HEK293 (cell line): ENCODE results near the gene CDCA5.

Experiments
- CTCF ChIA-PET: fragments of 350-600 bp; formaldehyde crosslinking; extraction: SDS; loops from one replicate; lab custom pipeline; 2021; ENCODE audit warnings: antibody characterized with exemption; lab: Yijun Ruan, JAX
- POLR2A ChIA-PET: fragments of 300-600 bp; formaldehyde crosslinking; extraction: SDS; loops from one replicate; lab custom pipeline; 2020; ENCODE audit warnings: antibody characterized with exemption, inconsistent platforms; lab: Yijun Ruan, JAX
- H3K27ac ChIP-seq: fragments of 200-500 bp; sonication (Bioruptor generic); 2 replicates; pipeline ENCODE4 v1.5.1; 2014; ENCODE audit warnings: low read depth, low read length, control low read depth, inconsistent platforms; ENCODE audit errors: extremely low read depth
- H3K36me3 ChIP-seq, 2 experiments: fragments of 200-500 bp in 1 of 2; sonication (Bioruptor generic) in 1 of 2; 1 replicate in 1 of 2; 2 replicates in 1 of 2; pipeline ENCODE4 v1.5.1; 2014 to 2017; ENCODE audit warnings: inconsistent platforms in 2 of 2, low read length in 2 of 2; ENCODE audit not compliant: control insufficient read depth in 2 of 2, insufficient read depth in 1 of 2
- H3K4me1 ChIP-seq: fragments of 200-500 bp; sonication (Bioruptor generic); 2 replicates; pipeline ENCODE4 v1.5.1; 2014; ENCODE audit warnings: mild to moderate bottlenecking, low read length, inconsistent platforms; ENCODE audit not compliant: control insufficient read depth, insufficient read depth
- H3K4me3 ChIP-seq: 2 replicates; pipeline ENCODE4 v1.5.1; 2011; ENCODE audit warnings: low read depth, mild to moderate bottlenecking, control low read depth, low read length, moderate library complexity
- H3K9me3 ChIP-seq: fragments of 200-500 bp; sonication (Bioruptor generic); 2 replicates; pipeline ENCODE4 v1.5.1; 2014; ENCODE audit warnings: low read depth, low read length, inconsistent platforms; ENCODE audit not compliant: control insufficient read depth, insufficient read depth
- EGR2 ChIP-seq: fragments of 450-650 bp; formaldehyde crosslinking; IDR thresholded peaks from 2 replicates; pipeline ENCODE4 v1.5.1; 2016; ENCODE audit warnings: low read depth, missing biosample characterization, missing genetic modification characterization
- IKZF3 ChIP-seq: fragments of 450-650 bp; IDR thresholded peaks from 2 replicates; pipeline ENCODE4 v1.5.0; 2018; ENCODE audit warnings: missing biosample characterization, mild to moderate bottlenecking, missing genetic modification characterization, moderate library complexity
- KLF1 ChIP-seq: fragments of 450-650 bp; formaldehyde crosslinking; IDR thresholded peaks from 2 replicates; pipeline ENCODE4 v1.5.1; 2016; ENCODE audit warnings: missing biosample characterization, missing genetic modification characterization
- ZNF112 ChIP-seq: fragments of 450-650 bp; formaldehyde crosslinking; IDR thresholded peaks from 2 replicates; pipeline ENCODE4 v1.5.0; 2017; ENCODE audit warnings: missing biosample characterization, missing genetic modification characterization
- ZNF23 ChIP-seq: fragments of 450-650 bp; formaldehyde crosslinking; IDR thresholded peaks from 2 replicates; pipeline ENCODE4 v1.5.1; 2016; ENCODE audit warnings: missing biosample characterization, missing genetic modification characterization, borderline replicate concordance
- ZNF292 ChIP-seq: fragments of 450-650 bp; formaldehyde crosslinking; IDR thresholded peaks from 2 replicates; pipeline ENCODE4 v1.5.1; 2016; ENCODE audit warnings: low read depth, missing biosample characterization, missing genetic modification characterization, borderline replicate concordance
- ZNF366 ChIP-seq: fragments of 450-650 bp; formaldehyde crosslinking; conservative IDR thresholded peaks from 2 replicates; pipeline ENCODE4 v1.5.1; 2016; ENCODE audit warnings: missing biosample characterization, missing genetic modification characterization
- ZNF394 ChIP-seq: fragments of 450-650 bp; formaldehyde crosslinking; IDR thresholded peaks from 2 replicates; pipeline ENCODE4 v1.5.1; 2016; ENCODE audit warnings: missing biosample characterization, missing genetic modification characterization, mild to moderate bottlenecking, moderate library complexity, borderline replicate concordance
- ZNF623 ChIP-seq: fragments of 450-650 bp; formaldehyde crosslinking; IDR thresholded peaks from 2 replicates; pipeline ENCODE4 v1.5.1; 2016; ENCODE audit warnings: missing biosample characterization, missing genetic modification characterization
- ZNF654 ChIP-seq: fragments of 450-650 bp; formaldehyde crosslinking; IDR thresholded peaks from 2 replicates; pipeline ENCODE4 v1.5.1; 2016; ENCODE audit warnings: low read depth, missing biosample characterization, missing genetic modification characterization
- TF ChIP-seq, protein P1 (sequence below): fragments of 450-650 bp; formaldehyde crosslinking; IDR thresholded peaks from 2 replicates; pipeline ENCODE4 v1.5.1; 2016; ENCODE audit warnings: missing biosample characterization, missing genetic modification characterization
- TF ChIP-seq, protein P2 (sequence below): fragments of 450-650 bp; formaldehyde crosslinking; IDR thresholded peaks from 2 replicates; pipeline ENCODE4 v1.5.1; 2017; ENCODE audit warnings: missing biosample characterization, missing genetic modification characterization
- TF ChIP-seq, protein P3 (sequence below): fragments of 450-650 bp; formaldehyde crosslinking; IDR thresholded peaks from 2 replicates; pipeline ENCODE4 v1.5.1; 2017; ENCODE audit warnings: missing biosample characterization, missing genetic modification characterization
- TF ChIP-seq, protein P4 (sequence below): fragments of 450-650 bp; formaldehyde crosslinking; IDR thresholded peaks from 2 replicates; pipeline ENCODE4 v1.5.1; 2016; ENCODE audit warnings: missing biosample characterization, missing genetic modification characterization, borderline replicate concordance

CDCA5 gene

DNA sequence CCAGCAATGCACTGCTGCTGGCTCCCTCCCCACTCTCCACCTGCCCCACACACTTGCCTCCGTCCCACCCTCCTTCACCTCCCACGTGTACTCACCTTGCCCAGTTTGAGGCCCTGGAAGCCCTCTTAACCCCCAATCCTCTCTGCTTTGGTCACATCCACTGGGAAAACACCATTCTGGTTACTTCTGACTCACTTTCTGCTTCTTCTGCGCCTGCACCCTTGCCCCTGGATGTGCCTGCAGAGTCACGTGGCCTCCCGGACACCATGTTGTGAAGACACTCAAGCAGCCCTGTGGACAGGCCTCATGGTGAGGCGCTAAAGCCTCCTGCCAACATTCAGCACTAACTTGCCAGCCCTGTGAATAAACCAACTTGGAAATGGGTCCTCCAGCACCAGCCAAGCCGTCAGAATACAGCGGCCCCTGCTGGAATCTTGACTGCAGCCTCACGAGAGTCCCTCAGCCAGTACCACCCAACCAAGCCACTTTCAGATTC is 22.9 kb downstream of the CDCA5 start:
- Histone ChIP-seq H3K4me3 (no peak overlapping the region), H3K27ac (no peak overlapping the region), H3K36me3 (no peaks in the 10 kb centered on the region), H3K9me3 (no peaks in the 10 kb centered on the region), H3K4me1 (no peaks in the 10 kb centered on the region)
- CTCF ChIA-PET: no interaction called here
- 0 out of 2 replicates have a peak, but pooled peaks have one; percentile 5 for TF ChIP-seq EGR2 (tag by site-specific recombination)
- no peak for TF ChIP-seq ZNF23 (tag by site-specific recombination)
- TF ChIP-seq, protein P1, sequence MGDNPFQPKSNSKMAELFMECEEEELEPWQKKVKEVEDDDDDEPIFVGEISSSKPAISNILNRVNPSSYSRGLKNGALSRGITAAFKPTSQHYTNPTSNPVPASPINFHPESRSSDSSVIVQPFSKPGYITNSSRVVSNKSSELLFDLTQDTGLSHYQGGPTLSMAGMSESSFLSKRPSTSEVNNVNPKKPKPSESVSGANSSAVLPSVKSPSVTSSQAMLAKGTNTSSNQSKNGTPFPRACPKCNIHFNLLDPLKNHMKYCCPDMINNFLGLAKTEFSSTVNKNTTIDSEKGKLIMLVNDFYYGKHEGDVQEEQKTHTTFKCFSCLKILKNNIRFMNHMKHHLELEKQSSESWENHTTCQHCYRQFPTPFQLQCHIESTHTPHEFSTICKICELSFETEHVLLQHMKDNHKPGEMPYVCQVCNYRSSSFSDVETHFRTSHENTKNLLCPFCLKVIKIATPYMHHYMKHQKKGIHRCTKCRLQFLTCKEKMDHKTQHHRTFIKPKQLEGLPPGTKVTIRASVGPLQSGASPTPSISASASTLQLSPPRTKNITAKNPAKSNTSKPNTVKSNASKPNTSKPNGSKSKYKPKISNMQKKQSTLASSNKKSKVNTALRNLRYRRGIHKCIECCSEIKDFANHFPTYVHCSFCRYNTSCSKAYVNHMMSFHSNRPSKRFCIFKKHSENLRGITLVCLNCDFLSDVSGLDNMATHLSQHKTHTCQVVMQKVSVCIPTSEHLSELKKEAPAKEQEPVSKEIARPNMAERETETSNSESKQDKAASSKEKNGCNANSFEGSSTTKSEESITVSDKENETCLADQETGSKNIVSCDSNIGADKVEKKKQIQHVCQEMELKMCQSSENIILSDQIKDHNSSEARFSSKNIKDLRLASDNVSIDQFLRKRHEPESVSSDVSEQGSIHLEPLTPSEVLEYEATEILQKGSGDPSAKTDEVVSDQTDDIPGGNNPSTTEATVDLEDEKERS: no peak
- TF ChIP-seq IKZF3: no peak
- TF ChIP-seq ZNF623 (tag by site-specific recombination): no peak
- TF ChIP-seq ZNF394 (tag by site-specific recombination): no peak
- TF ChIP-seq ZNF654 (tag by site-specific recombination): peak; percentile 19
- TF ChIP-seq KLF1 (tag by site-specific recombination): no peak
- no peak for TF ChIP-seq ZNF112 (tag by site-specific recombination)
- TF ChIP-seq, all 188 proteins: peak for 2
- POLR2A ChIA-PET: no interaction called here

DNA sequence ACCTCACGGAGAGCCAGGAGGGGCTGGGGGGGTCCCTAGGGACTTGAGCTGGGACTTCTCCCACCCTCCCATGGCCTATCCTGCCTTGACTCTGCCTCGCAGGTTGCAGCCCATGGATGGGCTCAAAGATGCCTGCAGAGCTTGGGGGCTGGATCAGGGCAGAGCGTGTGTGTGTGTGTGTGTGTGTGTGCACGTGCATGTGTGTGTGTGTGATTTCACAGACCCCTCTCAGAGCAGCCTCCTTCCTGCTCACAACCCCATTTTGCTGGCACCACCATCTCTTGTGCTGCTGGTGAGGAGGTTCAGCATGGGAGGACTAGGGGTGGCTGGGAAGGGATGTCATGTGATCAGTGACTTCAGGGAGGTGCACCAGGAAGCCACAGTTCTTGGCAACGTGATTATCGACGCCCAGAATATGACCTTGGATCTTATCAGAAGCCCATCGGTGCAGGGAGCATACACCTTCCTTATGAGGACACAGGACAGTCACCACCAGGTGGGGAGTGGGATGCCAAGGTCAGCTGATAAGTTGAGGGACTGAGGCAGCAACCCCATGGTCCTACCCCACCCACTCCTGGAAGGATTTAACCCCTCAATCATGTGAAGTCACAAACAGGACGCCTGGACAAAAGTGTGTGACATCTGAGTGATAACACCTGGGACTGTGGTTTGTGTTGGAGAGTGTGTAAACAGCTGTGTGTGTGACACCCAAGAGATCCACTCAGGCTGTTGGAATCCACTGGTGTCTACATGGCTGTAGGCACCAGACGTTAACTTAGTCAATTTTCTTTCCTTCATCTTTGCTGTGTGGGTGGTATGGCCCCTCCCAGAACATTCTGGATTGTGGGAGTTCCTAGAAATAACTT is 23.6 kb downstream of the CDCA5 start:
- Histone ChIP-seq H3K27ac (no peak overlapping the region), H3K4me1 (no peaks in the 10 kb centered on the region), H3K9me3 (no peaks in the 10 kb centered on the region), H3K36me3 (no peaks in the 10 kb centered on the region), H3K4me3 (no peak overlapping the region)
- CTCF ChIA-PET: interaction anchor here (1.6 to 1.7 kb wide), 2 partner anchors 15 to 18 kb away, joined by 4 to 6 read pairs; no protein-coding TSS in a partner anchor
- TF ChIP-seq ZNF292 (tag by site-specific recombination): no peak
- TF ChIP-seq, protein P2, sequence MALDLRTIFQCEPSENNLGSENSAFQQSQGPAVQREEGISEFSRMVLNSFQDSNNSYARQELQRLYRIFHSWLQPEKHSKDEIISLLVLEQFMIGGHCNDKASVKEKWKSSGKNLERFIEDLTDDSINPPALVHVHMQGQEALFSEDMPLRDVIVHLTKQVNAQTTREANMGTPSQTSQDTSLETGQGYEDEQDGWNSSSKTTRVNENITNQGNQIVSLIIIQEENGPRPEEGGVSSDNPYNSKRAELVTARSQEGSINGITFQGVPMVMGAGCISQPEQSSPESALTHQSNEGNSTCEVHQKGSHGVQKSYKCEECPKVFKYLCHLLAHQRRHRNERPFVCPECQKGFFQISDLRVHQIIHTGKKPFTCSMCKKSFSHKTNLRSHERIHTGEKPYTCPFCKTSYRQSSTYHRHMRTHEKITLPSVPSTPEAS (tag by site-specific recombination): peak; percentile 40
- TF ChIP-seq, protein P3, sequence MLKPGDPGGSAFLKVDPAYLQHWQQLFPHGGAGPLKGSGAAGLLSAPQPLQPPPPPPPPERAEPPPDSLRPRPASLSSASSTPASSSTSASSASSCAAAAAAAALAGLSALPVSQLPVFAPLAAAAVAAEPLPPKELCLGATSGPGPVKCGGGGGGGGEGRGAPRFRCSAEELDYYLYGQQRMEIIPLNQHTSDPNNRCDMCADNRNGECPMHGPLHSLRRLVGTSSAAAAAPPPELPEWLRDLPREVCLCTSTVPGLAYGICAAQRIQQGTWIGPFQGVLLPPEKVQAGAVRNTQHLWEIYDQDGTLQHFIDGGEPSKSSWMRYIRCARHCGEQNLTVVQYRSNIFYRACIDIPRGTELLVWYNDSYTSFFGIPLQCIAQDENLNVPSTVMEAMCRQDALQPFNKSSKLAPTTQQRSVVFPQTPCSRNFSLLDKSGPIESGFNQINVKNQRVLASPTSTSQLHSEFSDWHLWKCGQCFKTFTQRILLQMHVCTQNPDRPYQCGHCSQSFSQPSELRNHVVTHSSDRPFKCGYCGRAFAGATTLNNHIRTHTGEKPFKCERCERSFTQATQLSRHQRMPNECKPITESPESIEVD (tag by site-specific recombination): no peak
- POLR2A ChIA-PET: no interaction called here

DNA sequence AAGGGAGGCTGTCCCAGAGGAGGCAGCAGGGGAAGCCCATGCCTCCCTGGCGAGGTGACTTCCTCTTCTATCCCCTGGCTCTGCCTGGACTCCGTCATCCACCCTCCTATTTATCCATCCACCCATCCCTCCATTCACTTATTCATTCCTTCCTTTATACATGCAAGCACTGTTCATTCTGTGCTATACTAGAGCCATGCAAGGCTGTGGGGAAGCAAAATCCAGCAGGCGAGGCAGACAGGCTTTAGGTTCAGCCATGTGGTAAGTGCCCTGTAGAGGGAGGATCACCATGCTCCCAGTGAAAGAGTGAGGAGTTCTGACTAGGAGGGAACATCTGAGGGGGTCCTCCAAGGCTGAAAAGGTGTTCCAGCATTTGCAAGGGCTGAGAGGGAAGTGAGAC is 24.3 kb downstream of the CDCA5 start:
- H3K4me1 ChIP-seq: no peaks in the 10 kb centered on the region
- no peaks in the 10 kb centered on the region for H3K9me3 ChIP-seq
- POLR2A ChIA-PET: no interaction called here
- no peak overlapping the region for H3K4me3 ChIP-seq
- H3K27ac ChIP-seq: no peak overlapping the region
- peak; percentile 50; the same call in 1 of the 2 replicates for TF ChIP-seq ZNF366 (tag by site-specific recombination)
- TF ChIP-seq, protein P4, sequence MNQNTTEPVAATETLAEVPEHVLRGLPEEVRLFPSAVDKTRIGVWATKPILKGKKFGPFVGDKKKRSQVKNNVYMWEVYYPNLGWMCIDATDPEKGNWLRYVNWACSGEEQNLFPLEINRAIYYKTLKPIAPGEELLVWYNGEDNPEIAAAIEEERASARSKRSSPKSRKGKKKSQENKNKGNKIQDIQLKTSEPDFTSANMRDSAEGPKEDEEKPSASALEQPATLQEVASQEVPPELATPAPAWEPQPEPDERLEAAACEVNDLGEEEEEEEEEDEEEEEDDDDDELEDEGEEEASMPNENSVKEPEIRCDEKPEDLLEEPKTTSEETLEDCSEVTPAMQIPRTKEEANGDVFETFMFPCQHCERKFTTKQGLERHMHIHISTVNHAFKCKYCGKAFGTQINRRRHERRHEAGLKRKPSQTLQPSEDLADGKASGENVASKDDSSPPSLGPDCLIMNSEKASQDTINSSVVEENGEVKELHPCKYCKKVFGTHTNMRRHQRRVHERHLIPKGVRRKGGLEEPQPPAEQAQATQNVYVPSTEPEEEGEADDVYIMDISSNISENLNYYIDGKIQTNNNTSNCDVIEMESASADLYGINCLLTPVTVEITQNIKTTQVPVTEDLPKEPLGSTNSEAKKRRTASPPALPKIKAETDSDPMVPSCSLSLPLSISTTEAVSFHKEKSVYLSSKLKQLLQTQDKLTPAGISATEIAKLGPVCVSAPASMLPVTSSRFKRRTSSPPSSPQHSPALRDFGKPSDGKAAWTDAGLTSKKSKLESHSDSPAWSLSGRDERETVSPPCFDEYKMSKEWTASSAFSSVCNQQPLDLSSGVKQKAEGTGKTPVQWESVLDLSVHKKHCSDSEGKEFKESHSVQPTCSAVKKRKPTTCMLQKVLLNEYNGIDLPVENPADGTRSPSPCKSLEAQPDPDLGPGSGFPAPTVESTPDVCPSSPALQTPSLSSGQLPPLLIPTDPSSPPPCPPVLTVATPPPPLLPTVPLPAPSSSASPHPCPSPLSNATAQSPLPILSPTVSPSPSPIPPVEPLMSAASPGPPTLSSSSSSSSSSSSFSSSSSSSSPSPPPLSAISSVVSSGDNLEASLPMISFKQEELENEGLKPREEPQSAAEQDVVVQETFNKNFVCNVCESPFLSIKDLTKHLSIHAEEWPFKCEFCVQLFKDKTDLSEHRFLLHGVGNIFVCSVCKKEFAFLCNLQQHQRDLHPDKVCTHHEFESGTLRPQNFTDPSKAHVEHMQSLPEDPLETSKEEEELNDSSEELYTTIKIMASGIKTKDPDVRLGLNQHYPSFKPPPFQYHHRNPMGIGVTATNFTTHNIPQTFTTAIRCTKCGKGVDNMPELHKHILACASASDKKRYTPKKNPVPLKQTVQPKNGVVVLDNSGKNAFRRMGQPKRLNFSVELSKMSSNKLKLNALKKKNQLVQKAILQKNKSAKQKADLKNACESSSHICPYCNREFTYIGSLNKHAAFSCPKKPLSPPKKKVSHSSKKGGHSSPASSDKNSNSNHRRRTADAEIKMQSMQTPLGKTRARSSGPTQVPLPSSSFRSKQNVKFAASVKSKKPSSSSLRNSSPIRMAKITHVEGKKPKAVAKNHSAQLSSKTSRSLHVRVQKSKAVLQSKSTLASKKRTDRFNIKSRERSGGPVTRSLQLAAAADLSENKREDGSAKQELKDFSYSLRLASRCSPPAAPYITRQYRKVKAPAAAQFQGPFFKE (tag by site-specific recombination): no peak
- CTCF ChIA-PET: interaction anchor here (1.6 to 1.7 kb wide), 2 partner anchors 14 to 19 kb away, joined by 4 to 6 read pairs; no protein-coding TSS in a partner anchor
- H3K36me3 ChIP-seq: no peaks in the 10 kb centered on the region
